H1 (cell line): ENCODE results near the gene CHTF18. TPM values are rescaled to one million over a fixed set of nuclear protein-coding genes. Genes with fewer than 3 reads are reported as not detected.
A peak's percentile ranks its signal among the peaks of the same experiment; 100 is the strongest.

Source experiments
- CTCF ChIA-PET: fragments of 300-600 bp; sonication (Branson Sonifier 250); formaldehyde crosslinking; loops from one replicate; lab custom pipeline; 2021; ENCODE audit not compliant: partially characterized antibody; lab: Charles Lee
- POLR2A ChIA-PET: fragments of 300-600 bp; sonication (Branson Sonifier 250); formaldehyde crosslinking; loops from one replicate; lab custom pipeline; 2021; ENCODE audit warnings: inconsistent platforms; ENCODE audit not compliant: partially characterized antibody; lab: Charles Lee
- DNase-seq, 2 experiments: peaks; one replicate each; pipeline versions ENCODE4 v3.0.0 to v3.0.0-alpha.2; 2010 to 2022; ENCODE audit warnings: low spot score in 2 of 2, low read depth in 1 of 2, mixed read lengths in 1 of 2
- FAIRE-seq: peaks from 2 replicates; lab custom pipeline; 2011; peaks lifted over from hg19 to GRCh38; lab: Jason Lieb, UNC
- H2AFZ ChIP-seq: 2 replicates; pipeline ENCODE4 v1.8.1; 2012; ENCODE audit warnings: low read length, inconsistent platforms
- H2AK5ac ChIP-seq: 2 replicates; pipeline ENCODE4 v1.6.1; 2013; ENCODE audit warnings: low read depth, low read length
- H2BK120ac ChIP-seq: replicated peaks from 2 replicates; pipeline ENCODE3; 2013; ENCODE audit warnings: low read depth, low read length, inconsistent platforms
- H2BK12ac ChIP-seq: 2 replicates; pipeline ENCODE4 v1.6.1; 2013; ENCODE audit warnings: low read depth, low read length
- H2BK15ac ChIP-seq: 2 replicates; pipeline ENCODE4 v1.6.1; 2013; ENCODE audit warnings: low read length
- H2BK20ac ChIP-seq: 2 replicates; pipeline ENCODE4 v1.6.1; 2013; ENCODE audit warnings: low read length
- H2BK5ac ChIP-seq: 2 replicates; pipeline ENCODE4 v1.6.1; 2013; ENCODE audit warnings: low read depth, low read length
- H3K14ac ChIP-seq: 2 replicates; pipeline ENCODE4 v1.6.1; 2013; ENCODE audit warnings: inconsistent platforms; ENCODE audit not compliant: insufficient read length
- H3K18ac ChIP-seq: 2 replicates; pipeline ENCODE4 v1.6.1; 2013; ENCODE audit warnings: low read length; ENCODE audit errors: extremely low read depth
- H3K23ac ChIP-seq: 2 replicates; pipeline ENCODE4 v1.6.1; 2013; ENCODE audit warnings: inconsistent platforms; ENCODE audit not compliant: insufficient read length
- H3K23me2 ChIP-seq: 2 replicates; pipeline ENCODE4 v1.6.1; 2013; ENCODE audit warnings: low read depth, low read length
- H3K27ac ChIP-seq: 2 replicates; pipeline ENCODE4 v1.6.1; 2011; ENCODE audit warnings: low read depth, low read length, inconsistent platforms
- H3K27me3 ChIP-seq, 4 experiments: replicated peaks in 1 of 4; 1 replicate in 1 of 4; 2 replicates in 3 of 4; pipeline versions ENCODE4 v1.6.1 to v1.8.1; 2011 to 2013; ENCODE audit warnings: low read length in 3 of 4, mild to moderate bottlenecking in 3 of 4, inconsistent platforms in 2 of 4, mixed read lengths in 2 of 4, moderate library complexity in 1 of 4; ENCODE audit not compliant: control insufficient read depth in 3 of 4, insufficient read depth in 3 of 4; ENCODE audit errors: extremely low read depth in 1 of 4
- H3K36me3 ChIP-seq, 4 experiments: 2 replicates each; pipeline versions ENCODE4 v1.6.1 to v1.8.1; 2011 to 2013; ENCODE audit warnings: mild to moderate bottlenecking in 4 of 4, low read length in 3 of 4, moderate library complexity in 2 of 4, control low read depth in 1 of 4, inconsistent platforms in 1 of 4; ENCODE audit not compliant: insufficient read depth in 4 of 4, control insufficient read depth in 2 of 4
- H3K4ac ChIP-seq: replicated peaks from 2 replicates; pipeline ENCODE3; 2013; ENCODE audit warnings: low read length, low read depth, mixed read lengths, inconsistent platforms; ENCODE audit not compliant: insufficient read length
- H3K4me1 ChIP-seq, 4 experiments: replicated peaks in 1 of 4; 1 replicate in 1 of 4; 2 replicates in 3 of 4; pipeline versions ENCODE4 v1.6.1 to v1.8.1; 2011 to 2013; ENCODE audit warnings: low read length in 3 of 4, inconsistent platforms in 2 of 4, mixed read lengths in 1 of 4; ENCODE audit not compliant: insufficient read depth in 4 of 4, control insufficient read depth in 3 of 4
- H3K4me2 ChIP-seq, 2 experiments: 2 replicates each; pipeline versions ENCODE4 v1.6.1 to v1.8.1; 2011 to 2013; ENCODE audit warnings: low read depth in 2 of 2, low read length in 2 of 2, control low read depth in 1 of 2, inconsistent platforms in 1 of 2, mild to moderate bottlenecking in 1 of 2; ENCODE audit not compliant: insufficient read depth in 1 of 2
- H3K4me3 ChIP-seq, 4 experiments: fragments of 200-600, 300-600 bp in 1 of 4; sonication (generic), shearing (Covaris generic), sonication (Bioruptor Twin) in 1 of 4; 2 replicates each; pipeline versions ENCODE4 v1.5.1 to v1.8.1; 2011 to 2016; ENCODE audit warnings: low read length in 4 of 4, low read depth in 3 of 4, control low read depth in 2 of 4, inconsistent platforms in 2 of 4, mild to moderate bottlenecking in 2 of 4, mixed read lengths in 1 of 4, moderate library complexity in 1 of 4; ENCODE audit not compliant: insufficient read depth in 2 of 4; ENCODE audit errors: extremely low read depth in 1 of 4
- H3K56ac ChIP-seq: replicated peaks from 2 replicates; pipeline ENCODE3; 2013; ENCODE audit warnings: low read depth, mild to moderate bottlenecking, mixed read lengths, low read length, inconsistent platforms; ENCODE audit not compliant: insufficient read length
- H3K79me1 ChIP-seq: 2 replicates; pipeline ENCODE4 v1.6.1; 2013; ENCODE audit warnings: low read depth, low read length, control low read depth
- H3K79me2 ChIP-seq, 2 experiments: 2 replicates each; pipeline versions ENCODE4 v1.6.1 to v1.8.1; 2012 to 2013; ENCODE audit warnings: low read length in 2 of 2, mild to moderate bottlenecking in 2 of 2, inconsistent platforms in 1 of 2; ENCODE audit not compliant: insufficient read depth in 2 of 2, control insufficient read depth in 1 of 2
- H3K9ac ChIP-seq, 4 experiments: replicated peaks in 1 of 4; 1 replicate in 1 of 4; 2 replicates in 3 of 4; pipeline versions ENCODE4 v1.6.1 to v1.8.1; 2011 to 2013; ENCODE audit warnings: low read depth in 3 of 4, low read length in 3 of 4, control low read depth in 2 of 4, mild to moderate bottlenecking in 2 of 4, moderate library complexity in 2 of 4, inconsistent platforms in 1 of 4; ENCODE audit errors: extremely low read depth in 1 of 4
- H3K9me3 ChIP-seq, 2 experiments: 2 replicates each; pipeline versions ENCODE4 v1.6.1 to v1.8.1; 2012 to 2013; ENCODE audit warnings: mild to moderate bottlenecking in 2 of 2, moderate library complexity in 2 of 2, control low read depth in 1 of 2, inconsistent platforms in 1 of 2, low read depth in 1 of 2, low read length in 1 of 2, mixed read lengths in 1 of 2; ENCODE audit not compliant: insufficient read depth in 2 of 2
- H4K20me1 ChIP-seq, 2 experiments: replicated peaks in 1 of 2; 2 replicates each; pipeline versions ENCODE3 to v1.8.1; 2011 to 2013; ENCODE audit warnings: inconsistent platforms in 2 of 2, low read length in 2 of 2, mild to moderate bottlenecking in 1 of 2; ENCODE audit not compliant: insufficient read depth in 2 of 2, control insufficient read depth in 1 of 2
- H4K5ac ChIP-seq: 2 replicates; pipeline ENCODE4 v1.6.1; 2013; ENCODE audit warnings: low read length, low read depth, mixed read lengths, inconsistent platforms; ENCODE audit not compliant: insufficient read length
- H4K8ac ChIP-seq: 2 replicates; pipeline ENCODE4 v1.8.0; 2013; ENCODE audit warnings: mild to moderate bottlenecking, moderate library complexity, low read length, inconsistent platforms; ENCODE audit not compliant: insufficient read depth; ENCODE audit errors: extremely low read depth
- H4K91ac ChIP-seq: replicated peaks from 2 replicates; pipeline ENCODE3; 2013; ENCODE audit warnings: low read length, mixed read lengths, inconsistent platforms; ENCODE audit not compliant: insufficient read length
- CBX5 ChIP-seq: fragments of 300-800, 300-1000 bp; sonication (generic); IDR thresholded peaks from 2 replicates; pipeline ENCODE4 v1.7.1; 2016; ENCODE audit warnings: antibody characterized with exemption, low read length, low read depth
- CEBPB ChIP-seq: IDR thresholded peaks from 2 replicates; pipeline ENCODE4 v1.6.1; 2012; ENCODE audit warnings: low read depth, low read length
- CTCF ChIP-seq, 3 experiments: IDR thresholded peaks; 1 replicate in 2 of 3; 2 replicates in 1 of 3; pipeline versions ENCODE4 v1.5.1 to v1.6.1; 2011; ENCODE audit warnings: low read length in 3 of 3, mild to moderate bottlenecking in 3 of 3, inconsistent platforms in 2 of 3, low read depth in 1 of 3, moderate library complexity in 1 of 3; ENCODE audit not compliant: insufficient read depth in 1 of 3; ENCODE audit errors: control extremely low read depth in 1 of 3
- EP300 ChIP-seq, 2 experiments: IDR thresholded peaks; 1 replicate in 1 of 2; 2 replicates in 1 of 2; pipeline ENCODE4 v1.6.1; 2011 to 2012; ENCODE audit warnings: low read depth in 2 of 2, low read length in 2 of 2, mild to moderate bottlenecking in 2 of 2, borderline replicate concordance in 1 of 2, inconsistent platforms in 1 of 2, moderate library complexity in 1 of 2
- FOSL1 ChIP-seq: IDR thresholded peaks from 2 replicates; pipeline ENCODE4 v1.6.1; 2011; ENCODE audit warnings: mild to moderate bottlenecking, low read depth, low read length, moderate library complexity; ENCODE audit not compliant: insufficient read depth
- KDM4A ChIP-seq: IDR thresholded peaks from one replicate; pipeline ENCODE4 v1.7.1; 2012; ENCODE audit warnings: low read depth, mild to moderate bottlenecking, moderate library complexity, low read length, inconsistent platforms; ENCODE audit not compliant: severe bottlenecking
- NANOG ChIP-seq: IDR thresholded peaks from 2 replicates; pipeline ENCODE4 v1.6.1; 2011; ENCODE audit warnings: low read length, low read depth, mild to moderate bottlenecking, inconsistent platforms; ENCODE audit not compliant: insufficient read depth, poor library complexity, severe bottlenecking
- NRF1 ChIP-seq: IDR thresholded peaks from 2 replicates; pipeline ENCODE4 v1.6.1; 2011; ENCODE audit warnings: mild to moderate bottlenecking, low read depth, low read length, improper control_type of control experiment
- POLR2A ChIP-seq, 2 experiments: IDR thresholded peaks; 1 replicate in 1 of 2; 2 replicates in 1 of 2; pipeline ENCODE4 v1.6.1; 2011; ENCODE audit warnings: low read depth in 2 of 2, low read length in 2 of 2, mild to moderate bottlenecking in 2 of 2; ENCODE audit errors: control extremely low read depth in 1 of 2
- SIX5 ChIP-seq: IDR thresholded peaks from 2 replicates; pipeline ENCODE4 v1.6.1; 2011; ENCODE audit warnings: mild to moderate bottlenecking, low read depth, low read length
- YY1 ChIP-seq: IDR thresholded peaks from 2 replicates; pipeline ENCODE4 v1.6.1; 2011; ENCODE audit warnings: low read depth, mild to moderate bottlenecking, low read length
- WGBS, 2 experiments: shearing (Covaris generic) in 1 of 2; methylation state at CpG; one replicate each; pipeline versions ENCODE4 v1.1.6 to v1.1.7; 2013 to 2015; ENCODE audit warnings: low lambda C conversion rate in 2 of 2, mixed read lengths in 2 of 2, inconsistent platforms in 1 of 2, low coverage in 1 of 2, missing lambda C conversion rate in 1 of 2; ENCODE audit not compliant: insufficient replicate concordance in 2 of 2, insufficient coverage in 1 of 2, insufficient read length in 1 of 2; ENCODE audit errors: extremely low coverage in 1 of 2, missing lambda C conversion rate in 1 of 2; 5-methylcytosine and 5-hydroxymethylcytosine counted together
- polyA plus RNA-seq, 7 experiments: library from polyadenylated mRNA; depleted of rRNA in 3 of 7; stranded (reverse) in 5 of 7; unstranded in 2 of 7; fragments of >200 nt in 5 of 7; fragments of 200-250 nt in 2 of 7; gene quantifications; 1 replicate in 5 of 7; 2 replicates in 1 of 7; 4 replicates in 1 of 7; pipeline versions ENCODE4 v1.2.1 to v1.2.3, GENCODE V29; 2011 to 2013; ENCODE audit warnings: missing spikeins in 2 of 7, mixed read lengths in 2 of 7
- total RNA-seq: library from RNA; stranded (reverse); fragmentation: NEBNext Ultra II Directional; extraction: Animal tissue kit (Norgen Biotek cat#: 25700); gene quantifications from 2 replicates; pipeline ENCODE4 v1.2.1, GENCODE V29; 2021

The CHTF18 gene
- total and polyA plus RNA-seq, 2 of the 8 experiments (the other 6 are each of a cell fraction or from before 2014, with no cell fraction given): 75.3 to 104 TPM

GRCh38 chr16:784431-784830, 4.0 kb upstream of the CHTF18 start:
- peaks cover 2% of the 10 kb centered on the region; the same call in 1 of the 2 replicates for H3K79me1 ChIP-seq
- POLR2A ChIA-PET: interaction anchor here (0.9 to 3.7 kb wide), 20 partner anchors 8 to 436 kb away, joined by 3 to 20 read pairs (median 5); partner anchors contain the start of genes ANTKMT, CIAO3, GNG13 and METRN
- CTCF ChIA-PET: interaction anchor here (0.5 to 13.7 kb wide), 22 partner anchors 10 to 667 kb away, joined by 3 to 424 read pairs (median 5); partner anchors contain the start of genes ANTKMT, CCDC78, CIAO3 and GNG13
- TF ChIP-seq CBX5 (no peak), SIX5 (no peak), FOSL1 (no peak), NRF1 (no peak), POLR2A (IDR thresholded peaks at IDR 0.05; ENCODE audit: control extremely low read depth in 1 of 2, low read depth in 2 of 2, low read length in 2 of 2) (no peak), KDM4A (no peak), CEBPB (no peak), EP300 (IDR thresholded peaks at IDR 0.05; ENCODE audit: borderline replicate concordance in 1 of 2, low read depth in 2 of 2, low read length in 2 of 2) (no peak), CTCF (IDR thresholded peaks at IDR 0.05; ENCODE audit: control extremely low read depth in 1 of 3, insufficient read depth in 1 of 3, low read depth in 1 of 3, low read length in 3 of 3) (no peak), NANOG (no peak), YY1 (no peak)

More at GRCh38 chr16:784431-784830, 4.0 kb upstream of the CHTF18 start:
- Histone ChIP-seq H2AK5ac (no peak overlapping the region), H2BK5ac (no peak overlapping the region), H3K18ac (no peak overlapping the region), H3K36me3 (peaks cover 0 to 6% (median 3%) of the 10 kb centered on the region in 4 experiments; a peak in 2 of 8 replicates), H4K20me1 (peaks cover 4 to 20% of the 10 kb centered on the region in 2 experiments), H3K27me3 (peaks cover 0 to 3% (median under 1%) of the 10 kb centered on the region in 4 experiments; a peak in 2 of 7 replicates), H2BK120ac (no peak overlapping the region), H2BK20ac (no peak overlapping the region), H3K4me3 (no peak overlapping the region), H3K14ac (no peak overlapping the region), H3K56ac (no peak overlapping the region), H3K79me2 (peaks cover 0 to 15% of the 10 kb centered on the region in 2 experiments; a peak in 1 of 4 replicates), H3K23ac (no peak overlapping the region), H4K8ac (peak overlapping the region; percentile 51; the same call in 1 of the 2 replicates), H2BK15ac (no peak overlapping the region), H3K23me2 (peaks cover 9% of the 10 kb centered on the region; the same call in 1 of the 2 replicates), H3K4me1 (peaks cover 0 to 14% (median 5%) of the 10 kb centered on the region in 4 experiments; a peak in 4 of 7 replicates), H3K4ac (no peak overlapping the region), H2AFZ (no peak overlapping the region), H3K9me3 (no peaks in the 10 kb centered on the region), H2BK12ac (0 out of 2 replicates have a peak overlapping the region, but pooled peaks have one; percentile 33), H3K4me2 (no peak overlapping the region), H4K5ac (no peak overlapping the region), H3K9ac (no peak overlapping the region), H4K91ac (no peak overlapping the region), H3K27ac (no peak overlapping the region)
- DNase-seq (no peak), FAIRE-seq (no peak)
- 94% methylated on average over 19 of the region's 19 CpGs; no CpG with 5 or more reads in 1 of the 2 experiments for WGBS, 2 experiments
